ENCODE results near the gene LDLRAD3. TPM values are rescaled to one million over a fixed set of nuclear protein-coding genes. Genes with fewer than 3 reads are reported as not detected.

Gene LDLRAD3
- total RNA-seq, 3 donors from 2014 or later (not counting 1 experiment from before 2014, with no cell fraction given) = 1.0 to 1.5 (median 1.2) TPM

DNA sequence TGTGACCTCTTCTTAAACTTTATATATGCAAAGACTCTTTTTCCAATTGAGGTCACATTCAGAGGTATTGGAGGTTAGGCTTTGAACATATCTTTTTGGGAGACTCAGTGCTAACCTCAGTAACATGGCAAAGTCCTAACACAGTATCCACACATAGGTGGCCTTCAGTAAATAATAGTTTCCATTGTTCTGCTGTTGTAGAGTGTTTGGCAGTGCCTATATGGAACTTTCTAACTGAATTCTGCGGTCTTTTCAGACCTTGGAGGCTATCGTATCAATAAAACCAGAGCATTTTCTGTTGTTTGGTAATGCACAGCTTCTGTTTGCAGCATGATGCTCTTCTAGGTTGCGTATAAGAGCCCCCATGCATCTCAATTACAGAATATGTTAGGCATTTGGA, 47.0 kb downstream of the LDLRAD3 start:
- ATAC-seq = no peak
- H3K4me3 Mint-ChIP-seq = no peak overlapping the region
- WGBS (ENCODE audit: insufficient coverage) = 88% methylated on average over 3 of the region's 3 CpGs
- Histone ChIP-seq H3K4me3 (ENCODE audit: low read length) (no peak overlapping the region), H3K27ac (ENCODE audit: low read length) (no peak overlapping the region), H3K27me3 (ENCODE audit: control insufficient read depth, insufficient read depth, low read length) (no peaks in the 10 kb centered on the region), H3K36me3 (ENCODE audit: control insufficient read depth, insufficient read depth, low read length) (no peaks in the 10 kb centered on the region), H3K4me1 (ENCODE audit: control insufficient read depth, insufficient read depth, low read length) (no peaks in the 10 kb centered on the region), H3K9me3 (ENCODE audit: control insufficient read depth, insufficient read depth, low read length) (no peaks in the 10 kb centered on the region)
- H3K36me3 Mint-ChIP-seq = no peaks in the 10 kb centered on the region
- H3K27me3 Mint-ChIP-seq (ENCODE audit: low read depth in 2 of 2) = peaks cover 18 to 32% of the 10 kb centered on the region in 2 donors
- H3K27ac Mint-ChIP-seq = no peak overlapping the region
- no peaks in the 10 kb centered on the region for H3K9me3 Mint-ChIP-seq
- no peak for DNase-seq
- intact Hi-C loops (cut with micrococcal nuclease) = no loop called here
- H3K4me1 Mint-ChIP-seq = peaks cover 0 to 12% of the 10 kb centered on the region in 2 donors
- TF ChIP-seq, protein P1, sequence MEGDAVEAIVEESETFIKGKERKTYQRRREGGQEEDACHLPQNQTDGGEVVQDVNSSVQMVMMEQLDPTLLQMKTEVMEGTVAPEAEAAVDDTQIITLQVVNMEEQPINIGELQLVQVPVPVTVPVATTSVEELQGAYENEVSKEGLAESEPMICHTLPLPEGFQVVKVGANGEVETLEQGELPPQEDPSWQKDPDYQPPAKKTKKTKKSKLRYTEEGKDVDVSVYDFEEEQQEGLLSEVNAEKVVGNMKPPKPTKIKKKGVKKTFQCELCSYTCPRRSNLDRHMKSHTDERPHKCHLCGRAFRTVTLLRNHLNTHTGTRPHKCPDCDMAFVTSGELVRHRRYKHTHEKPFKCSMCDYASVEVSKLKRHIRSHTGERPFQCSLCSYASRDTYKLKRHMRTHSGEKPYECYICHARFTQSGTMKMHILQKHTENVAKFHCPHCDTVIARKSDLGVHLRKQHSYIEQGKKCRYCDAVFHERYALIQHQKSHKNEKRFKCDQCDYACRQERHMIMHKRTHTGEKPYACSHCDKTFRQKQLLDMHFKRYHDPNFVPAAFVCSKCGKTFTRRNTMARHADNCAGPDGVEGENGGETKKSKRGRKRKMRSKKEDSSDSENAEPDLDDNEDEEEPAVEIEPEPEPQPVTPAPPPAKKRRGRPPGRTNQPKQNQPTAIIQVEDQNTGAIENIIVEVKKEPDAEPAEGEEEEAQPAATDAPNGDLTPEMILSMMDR (IDR thresholded peaks at IDR 0.05) = no peak

DNA sequence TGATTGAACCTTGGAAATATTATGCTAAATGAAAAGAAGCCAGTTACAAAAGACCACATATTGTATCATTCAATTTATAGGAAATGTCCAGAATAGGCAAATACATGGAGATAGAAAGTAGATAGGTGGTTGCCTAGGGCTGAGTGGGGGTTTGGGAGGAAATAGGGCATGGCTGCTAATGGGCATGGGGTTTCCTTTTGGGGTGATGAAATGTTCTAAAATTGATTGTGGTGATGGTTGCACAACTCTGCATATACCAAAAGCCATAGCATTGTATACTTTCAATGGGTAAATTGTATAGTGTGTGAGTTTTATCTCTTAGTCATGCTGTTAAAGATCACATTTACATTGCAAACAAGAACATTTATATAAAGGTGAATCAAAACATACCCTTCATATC, 48.7 kb downstream of the LDLRAD3 start:
- Histone ChIP-seq H3K4me1 (ENCODE audit: control insufficient read depth, insufficient read depth, low read length) (no peaks in the 10 kb centered on the region), H3K27me3 (ENCODE audit: control insufficient read depth, insufficient read depth, low read length) (no peaks in the 10 kb centered on the region), H3K36me3 (ENCODE audit: control insufficient read depth, insufficient read depth, low read length) (no peaks in the 10 kb centered on the region), H3K9me3 (ENCODE audit: control insufficient read depth, insufficient read depth, low read length) (no peaks in the 10 kb centered on the region), H3K4me3 (ENCODE audit: low read length) (no peak overlapping the region), H3K27ac (ENCODE audit: low read length) (no peak overlapping the region)
- intact Hi-C loops (cut with micrococcal nuclease) = no loop called here
- TF ChIP-seq, protein P1 (IDR thresholded peaks at IDR 0.05) = no peak
- no peak overlapping the region for H3K4me3 Mint-ChIP-seq
- no peaks in the 10 kb centered on the region for H3K9me3 Mint-ChIP-seq
- DNase-seq (no peak), ATAC-seq (no peak)
- no peaks in the 10 kb centered on the region for H3K36me3 Mint-ChIP-seq
- no peak overlapping the region for H3K27ac Mint-ChIP-seq
- no peaks in the 10 kb centered on the region for H3K4me1 Mint-ChIP-seq
- H3K27me3 Mint-ChIP-seq (ENCODE audit: low read depth in 2 of 2) = peaks cover 18 to 32% of the 10 kb centered on the region in 2 donors

DNA sequence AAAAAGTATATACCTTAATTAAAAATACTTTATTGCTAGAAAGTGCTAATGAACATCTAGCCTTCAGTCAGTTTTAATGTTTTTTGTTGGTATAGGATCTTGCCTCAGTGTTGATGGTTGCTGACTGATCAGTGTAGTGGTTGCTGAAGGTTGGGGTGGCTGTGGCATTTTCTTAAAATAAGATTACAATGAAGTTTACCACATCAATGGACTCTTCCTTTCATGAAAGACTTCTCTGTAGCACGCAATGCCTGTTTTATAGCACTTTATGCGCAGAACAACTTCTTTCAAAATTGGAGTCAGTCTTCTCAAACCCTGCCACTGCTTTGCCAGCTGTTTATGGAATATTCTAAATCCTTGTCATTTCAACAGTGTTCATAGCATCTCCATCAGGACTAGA, 50.6 kb downstream of the LDLRAD3 start:
- Histone ChIP-seq H3K27me3 (ENCODE audit: control insufficient read depth, insufficient read depth, low read length) (no peaks in the 10 kb centered on the region), H3K9me3 (ENCODE audit: control insufficient read depth, insufficient read depth, low read length) (no peaks in the 10 kb centered on the region), H3K4me3 (ENCODE audit: low read length) (no peak overlapping the region), H3K36me3 (ENCODE audit: control insufficient read depth, insufficient read depth, low read length) (no peaks in the 10 kb centered on the region), H3K4me1 (ENCODE audit: control insufficient read depth, insufficient read depth, low read length) (no peaks in the 10 kb centered on the region), H3K27ac (ENCODE audit: low read length) (no peak overlapping the region)
- H3K4me3 Mint-ChIP-seq = no peak overlapping the region
- DNase-seq = no peak
- no peaks in the 10 kb centered on the region for H3K9me3 Mint-ChIP-seq
- H3K4me1 Mint-ChIP-seq = no peaks in the 10 kb centered on the region
- 21% methylated on average over 2 of the region's 2 CpGs for WGBS (ENCODE audit: insufficient coverage)
- no peaks in the 10 kb centered on the region for H3K36me3 Mint-ChIP-seq
- no peak overlapping the region for H3K27ac Mint-ChIP-seq
- TF ChIP-seq, protein P1 (IDR thresholded peaks at IDR 0.05) = no peak
- H3K27me3 Mint-ChIP-seq (ENCODE audit: low read depth in 2 of 2) = peaks cover 15 to 25% of the 10 kb centered on the region in 2 donors
- intact Hi-C loops (cut with micrococcal nuclease) = no loop called here
- ATAC-seq = no peak

DNA sequence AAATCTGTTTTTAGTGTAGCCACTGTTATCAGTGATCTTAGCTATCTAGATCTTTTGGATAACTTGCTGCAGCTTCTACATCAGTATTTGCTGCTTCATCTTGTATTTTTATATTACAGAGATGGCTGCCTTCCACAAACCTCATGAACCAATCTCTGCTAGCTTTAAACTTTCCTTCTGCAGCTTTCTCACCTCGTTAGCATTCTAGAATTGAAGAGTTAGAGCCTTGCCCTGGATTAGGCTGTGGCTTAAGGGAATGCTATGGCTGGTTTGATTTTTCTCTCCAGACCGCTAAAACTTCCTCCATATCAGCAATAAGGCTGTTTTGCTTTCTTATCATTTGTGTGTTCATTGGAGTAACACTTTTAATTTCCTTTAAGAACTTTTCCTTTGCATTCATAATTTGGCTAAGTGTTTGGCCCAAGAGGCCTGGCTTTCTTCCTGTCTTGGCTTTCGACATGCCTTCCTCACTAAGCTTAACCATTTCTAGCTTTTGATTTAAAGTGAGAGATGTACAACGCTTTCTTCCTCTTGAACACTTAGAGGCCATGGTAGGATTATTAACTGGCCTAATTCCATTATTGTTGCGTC, 51.9 kb downstream of the LDLRAD3 start:
- Mint-ChIP-seq H3K9me3 (no peaks in the 10 kb centered on the region), H3K27ac (no peak overlapping the region), H3K4me1 (no peaks in the 10 kb centered on the region), H3K27me3 (ENCODE audit: low read depth in 2 of 2) (peaks cover 12 to 20% of the 10 kb centered on the region in 2 donors), H3K4me3 (no peak overlapping the region), H3K36me3 (no peaks in the 10 kb centered on the region)
- no peaks in the 10 kb centered on the region for H3K9me3 ChIP-seq (ENCODE audit: control insufficient read depth, insufficient read depth, low read length)
- TF ChIP-seq, protein P1 (IDR thresholded peaks at IDR 0.05) = no peak
- no peak overlapping the region for H3K27ac ChIP-seq (ENCODE audit: low read length)
- DNase-seq (no peak), ATAC-seq (no peak)
- no peaks in the 10 kb centered on the region for H3K4me1 ChIP-seq (ENCODE audit: control insufficient read depth, insufficient read depth, low read length)
- no peak overlapping the region for H3K4me3 ChIP-seq (ENCODE audit: low read length)
- intact Hi-C loops (cut with micrococcal nuclease) = no loop called here
- WGBS (ENCODE audit: insufficient coverage) = 87% methylated on average over 4 of the region's 5 CpGs
- no peaks in the 10 kb centered on the region for H3K27me3 ChIP-seq (ENCODE audit: control insufficient read depth, insufficient read depth, low read length)
- H3K36me3 ChIP-seq (ENCODE audit: control insufficient read depth, insufficient read depth, low read length) = no peaks in the 10 kb centered on the region

Data from natural killer cell (primary cell).